ENCODE results near the gene TADA2B.

Gene TADA2B

DNA sequence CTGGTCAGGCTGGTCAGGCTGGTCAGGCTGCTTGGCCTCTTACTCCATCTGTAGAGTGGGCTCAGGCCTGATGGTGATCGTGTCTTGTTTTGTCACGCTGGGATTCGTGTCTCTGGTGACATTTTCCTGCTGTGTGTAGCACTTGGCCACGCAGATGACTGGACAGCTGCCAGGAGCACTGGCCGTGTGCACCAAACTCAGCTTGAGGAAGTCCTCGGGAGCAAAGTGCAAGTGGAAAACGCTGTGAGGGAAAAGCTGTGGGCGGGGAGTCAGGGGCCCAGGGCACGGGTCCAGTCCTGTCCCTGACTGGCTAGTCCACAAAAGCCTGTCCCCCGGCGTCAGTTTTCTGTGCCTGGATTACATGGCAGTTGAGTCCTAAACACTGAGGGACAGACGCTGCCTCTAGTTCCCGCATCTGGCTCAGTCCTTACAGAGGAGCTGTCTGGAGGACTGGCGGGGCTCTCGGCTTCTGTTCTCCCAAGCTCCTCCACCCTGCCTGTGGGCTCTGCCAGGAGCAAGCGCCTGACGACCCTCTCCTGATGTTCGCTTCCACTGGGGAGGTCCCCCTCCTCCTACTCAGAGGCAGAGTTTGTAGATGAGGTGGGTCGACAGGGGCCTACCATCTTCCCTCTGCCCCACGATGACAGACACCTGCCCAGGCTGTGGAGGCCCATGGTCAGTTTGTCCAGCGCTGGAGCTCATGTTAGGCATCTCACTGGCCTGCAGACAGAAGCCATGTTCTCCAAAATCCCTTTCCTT, 60.6 kb downstream of the TADA2B start:
- TF ChIP-seq, protein P1, sequence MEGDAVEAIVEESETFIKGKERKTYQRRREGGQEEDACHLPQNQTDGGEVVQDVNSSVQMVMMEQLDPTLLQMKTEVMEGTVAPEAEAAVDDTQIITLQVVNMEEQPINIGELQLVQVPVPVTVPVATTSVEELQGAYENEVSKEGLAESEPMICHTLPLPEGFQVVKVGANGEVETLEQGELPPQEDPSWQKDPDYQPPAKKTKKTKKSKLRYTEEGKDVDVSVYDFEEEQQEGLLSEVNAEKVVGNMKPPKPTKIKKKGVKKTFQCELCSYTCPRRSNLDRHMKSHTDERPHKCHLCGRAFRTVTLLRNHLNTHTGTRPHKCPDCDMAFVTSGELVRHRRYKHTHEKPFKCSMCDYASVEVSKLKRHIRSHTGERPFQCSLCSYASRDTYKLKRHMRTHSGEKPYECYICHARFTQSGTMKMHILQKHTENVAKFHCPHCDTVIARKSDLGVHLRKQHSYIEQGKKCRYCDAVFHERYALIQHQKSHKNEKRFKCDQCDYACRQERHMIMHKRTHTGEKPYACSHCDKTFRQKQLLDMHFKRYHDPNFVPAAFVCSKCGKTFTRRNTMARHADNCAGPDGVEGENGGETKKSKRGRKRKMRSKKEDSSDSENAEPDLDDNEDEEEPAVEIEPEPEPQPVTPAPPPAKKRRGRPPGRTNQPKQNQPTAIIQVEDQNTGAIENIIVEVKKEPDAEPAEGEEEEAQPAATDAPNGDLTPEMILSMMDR (IDR thresholded peaks at IDR 0.05): no peak
- Histone ChIP-seq H3K36me3 (no peaks in the 10 kb centered on the region), H3K4me1 (peaks cover 0 to 33% (median 22%) of the 10 kb centered on the region in 4 donors), H3K9me3 (no peaks in the 10 kb centered on the region), H3K27me3 (no peaks in the 10 kb centered on the region), H3K4me3 (peak overlapping the region; percentile 69 to 82), H3K27ac (peak overlapping the region; percentile 88 to 92)
- DNase-seq: peak; percentile 76 to 92
- intact Hi-C loops (cut with DNase I; ENCODE audit: low total_unique reads): no loop called here

DNA sequence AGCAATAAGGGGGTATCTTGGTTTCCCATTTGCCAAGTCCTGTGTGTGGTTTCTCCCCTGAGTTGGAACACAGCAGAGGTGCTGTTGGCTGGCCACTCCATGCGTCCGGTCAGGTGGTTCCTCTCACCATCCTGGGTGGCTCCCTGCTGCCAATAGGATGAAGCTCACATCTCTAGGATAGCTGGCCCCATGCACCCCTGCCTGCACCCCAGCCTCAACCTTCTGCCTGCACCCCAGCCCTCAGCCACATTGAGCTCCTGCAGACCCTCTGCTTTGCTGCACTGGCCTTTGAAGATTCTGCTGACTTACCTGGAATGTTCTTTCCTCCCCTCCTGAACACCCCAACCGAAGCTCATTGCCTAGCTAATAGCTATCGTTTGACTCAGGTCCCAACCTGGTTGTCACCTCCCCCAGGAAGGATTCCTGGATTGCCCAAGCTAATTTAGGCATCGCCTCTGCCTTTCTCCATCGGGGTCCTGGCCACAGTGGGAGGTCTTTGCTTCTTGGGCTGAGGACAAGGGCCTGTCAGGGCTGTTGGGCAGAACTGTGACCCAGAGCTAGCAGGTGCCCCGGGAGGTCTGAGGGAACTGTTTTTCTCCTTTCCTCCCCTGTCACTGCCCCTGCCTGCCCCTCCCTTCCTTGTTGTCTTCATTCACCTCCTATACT, 61.3 kb downstream of the TADA2B start:
- H3K36me3 ChIP-seq: no peaks in the 10 kb centered on the region
- no peaks in the 10 kb centered on the region for H3K9me3 ChIP-seq
- H3K27me3 ChIP-seq: no peaks in the 10 kb centered on the region
- H3K27ac ChIP-seq: peak overlapping the region; percentile 88 to 92
- H3K4me3 ChIP-seq: no peak overlapping the region
- peak in 1 of 2 donors; percentile 56 for DNase-seq
- intact Hi-C loops (cut with DNase I; ENCODE audit: low total_unique reads): no loop called here
- TF ChIP-seq, protein P1 (IDR thresholded peaks at IDR 0.05): no peak
- H3K4me1 ChIP-seq: peaks cover 0 to 33% (median 22%) of the 10 kb centered on the region in 4 donors

DNA sequence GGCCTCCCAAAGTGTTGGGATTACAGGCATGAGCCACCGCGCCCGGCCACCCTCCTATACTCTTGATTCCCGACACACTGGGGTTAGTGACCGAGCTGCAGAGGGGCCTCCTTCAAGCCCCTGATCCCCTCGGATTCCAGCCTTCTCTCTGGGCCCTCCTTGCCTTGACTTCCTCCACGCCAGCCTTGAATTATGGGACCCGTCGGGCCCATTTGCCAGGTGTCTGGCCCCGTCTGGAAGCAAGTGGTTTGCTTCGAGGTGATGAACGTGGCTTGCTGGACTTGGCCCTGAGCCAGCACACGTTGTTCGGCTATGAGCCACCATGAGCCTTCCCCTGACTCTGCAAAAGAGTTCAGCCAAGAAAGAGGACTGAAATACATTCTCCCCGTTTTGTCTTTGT, 62.1 kb downstream of the TADA2B start:
- no peak overlapping the region for H3K4me3 ChIP-seq
- TF ChIP-seq, protein P1 (IDR thresholded peaks at IDR 0.05): no peak
- no peak overlapping the region for H3K27ac ChIP-seq
- H3K27me3 ChIP-seq: no peaks in the 10 kb centered on the region
- H3K36me3 ChIP-seq: no peaks in the 10 kb centered on the region
- intact Hi-C loops (cut with DNase I; ENCODE audit: low total_unique reads): no loop called here
- no peaks in the 10 kb centered on the region for H3K9me3 ChIP-seq
- DNase-seq: peak in 1 of 2 donors; percentile 55
- peaks cover 0 to 33% (median 22%) of the 10 kb centered on the region in 4 donors for H3K4me1 ChIP-seq

DNA sequence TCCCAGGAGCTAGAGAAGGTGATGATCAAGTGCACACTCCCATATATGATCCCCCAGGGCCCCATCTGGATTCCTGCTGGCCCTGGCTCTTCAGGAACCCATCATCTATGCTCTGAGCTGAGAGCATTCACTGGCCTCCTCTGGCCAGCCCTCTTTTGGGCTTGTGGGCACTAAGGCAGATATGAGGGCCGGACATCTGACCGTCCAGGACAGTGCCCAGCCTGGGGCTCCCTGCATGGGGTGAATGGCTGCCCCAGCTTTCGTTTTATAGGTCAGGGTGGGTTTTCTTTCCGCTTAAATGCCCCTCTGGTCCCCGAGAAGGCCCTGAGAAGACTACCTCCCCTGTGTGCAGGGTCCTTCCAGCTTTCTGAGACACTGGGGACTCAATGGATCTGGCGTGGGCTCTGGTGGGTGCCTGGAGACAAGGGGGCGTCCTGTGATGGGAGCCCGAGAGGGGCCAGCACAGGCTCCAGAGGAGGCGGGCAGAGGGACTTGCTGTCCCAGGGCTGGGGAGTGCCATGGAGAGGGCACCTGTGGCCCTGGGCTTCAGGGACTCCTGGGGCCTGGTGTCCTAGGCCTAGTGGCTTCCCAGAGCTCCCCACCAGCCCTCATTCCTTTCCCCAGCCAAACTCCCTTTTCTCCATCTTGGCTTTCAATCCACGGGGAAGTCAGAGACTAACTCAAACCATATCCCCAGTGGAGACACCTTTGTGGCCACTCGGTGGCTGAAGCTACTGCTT, 64.2 kb downstream of the TADA2B start:
- Histone ChIP-seq H3K4me3 (no peak overlapping the region), H3K27ac (no peak overlapping the region), H3K4me1 (peaks cover 0 to 20% (median 13%) of the 10 kb centered on the region in 4 donors), H3K27me3 (no peaks in the 10 kb centered on the region), H3K9me3 (no peaks in the 10 kb centered on the region), H3K36me3 (no peaks in the 10 kb centered on the region)
- DNase-seq: no peak
- TF ChIP-seq, protein P1 (IDR thresholded peaks at IDR 0.05): no peak
- intact Hi-C loops (cut with DNase I; ENCODE audit: low total_unique reads): no loop called here

Measured in tibial artery (tissue), 4 donors.